Osteocyte (in vitro differentiated cells): ENCODE data around the gene KCTD12. TPM values are rescaled to one million over a fixed set of nuclear protein-coding genes. Genes with fewer than 3 reads are reported as not detected.

Experiments
- DNase-seq: peaks from one replicate; pipeline ENCODE4 v3.0.0; 2021; ENCODE audit warnings: mixed read lengths; ENCODE audit not compliant: unreplicated experiment; ENCODE audit errors: extremely low spot score
- H3K27ac Mint-ChIP-seq: one replicate; pipeline ENCODE4 v1.8.0; 2021; ENCODE audit warnings: mild to moderate bottlenecking, mixed read lengths; ENCODE audit not compliant: unreplicated experiment
- H3K27me3 Mint-ChIP-seq: one replicate; pipeline ENCODE4 v1.8.0; 2021; ENCODE audit warnings: mixed read lengths; ENCODE audit not compliant: unreplicated experiment
- H3K36me3 Mint-ChIP-seq: one replicate; pipeline ENCODE4 v1.8.0; 2021; ENCODE audit warnings: mixed read lengths; ENCODE audit not compliant: unreplicated experiment
- H3K4me1 Mint-ChIP-seq: one replicate; pipeline ENCODE4 v1.8.0; 2021; ENCODE audit warnings: mixed read lengths; ENCODE audit not compliant: unreplicated experiment
- H3K4me3 Mint-ChIP-seq: one replicate; pipeline ENCODE4 v1.8.0; 2021; ENCODE audit warnings: mild to moderate bottlenecking, moderate library complexity, mixed read lengths; ENCODE audit not compliant: unreplicated experiment
- H3K9me3 Mint-ChIP-seq: one replicate; pipeline ENCODE4 v1.8.0; 2021; ENCODE audit warnings: mixed read lengths; ENCODE audit not compliant: unreplicated experiment
- CTCF ChIP-seq: fragments of 200-600 bp; sonication (generic); IDR thresholded peaks from 2 replicates; pipeline ENCODE4 v1.5.0; 2021; ENCODE audit warnings: antibody characterized with exemption, mild to moderate bottlenecking, moderate library complexity
- total RNA-seq: library from RNA; stranded (reverse); gene quantifications from 2 replicates; pipeline ENCODE4 v1.2.1, GENCODE V29; 2021

KCTD12 gene
- total RNA-seq, 1 donor from 2014 or later, result 36.3 TPM

GRCh38 chr13:76871432-76871831 is 14.8 kb downstream of the KCTD12 start:
- no peak overlapping the region for H3K27ac Mint-ChIP-seq
- no peaks in the 10 kb centered on the region for H3K36me3 Mint-ChIP-seq
- no peak for DNase-seq
- peaks cover 5% of the 10 kb centered on the region for H3K4me1 Mint-ChIP-seq
- H3K4me3 Mint-ChIP-seq, result no peak overlapping the region
- H3K9me3 Mint-ChIP-seq, result no peaks in the 10 kb centered on the region
- H3K27me3 Mint-ChIP-seq, result peaks cover 34% of the 10 kb centered on the region
- no peak for TF ChIP-seq CTCF

GRCh38 chr13:76868371-76868770 is 17.8 kb downstream of the KCTD12 start:
- DNase-seq, result no peak
- H3K36me3 Mint-ChIP-seq, result no peaks in the 10 kb centered on the region

GRCh38 chr13:76865996-76866503 is 20.2 kb downstream of the KCTD12 start:
- peaks cover 27% of the 10 kb centered on the region for H3K27me3 Mint-ChIP-seq
- no peaks in the 10 kb centered on the region for H3K9me3 Mint-ChIP-seq
- H3K4me1 Mint-ChIP-seq, result no peaks in the 10 kb centered on the region
- H3K36me3 Mint-ChIP-seq, result no peaks in the 10 kb centered on the region
- no peak overlapping the region for H3K27ac Mint-ChIP-seq
- H3K4me3 Mint-ChIP-seq, result no peak overlapping the region
- DNase-seq, result no peak
- no peak for TF ChIP-seq CTCF

More at GRCh38 chr13:76868371-76868770, 17.8 kb downstream of the KCTD12 start:
- H3K9me3 Mint-ChIP-seq, result no peaks in the 10 kb centered on the region
- peaks cover 40% of the 10 kb centered on the region for H3K27me3 Mint-ChIP-seq
- H3K4me1 Mint-ChIP-seq, result no peaks in the 10 kb centered on the region
- H3K4me3 Mint-ChIP-seq, result no peak overlapping the region
- no peak overlapping the region for H3K27ac Mint-ChIP-seq
- no peak for TF ChIP-seq CTCF

GRCh38 chr13:76865109-76865508 is 21.1 kb downstream of the KCTD12 start:
- TF ChIP-seq CTCF, result no peak
- no peak overlapping the region for H3K4me3 Mint-ChIP-seq
- no peaks in the 10 kb centered on the region for H3K4me1 Mint-ChIP-seq
- H3K36me3 Mint-ChIP-seq, result no peaks in the 10 kb centered on the region
- peaks cover 27% of the 10 kb centered on the region for H3K27me3 Mint-ChIP-seq
- no peak for DNase-seq
- no peak overlapping the region for H3K27ac Mint-ChIP-seq
- H3K9me3 Mint-ChIP-seq, result no peaks in the 10 kb centered on the region

GRCh38 chr13:76864259-76864658 is 21.9 kb downstream of the KCTD12 start:
- TF ChIP-seq CTCF, result no peak
- H3K4me1 Mint-ChIP-seq, result no peaks in the 10 kb centered on the region
- peaks cover 27% of the 10 kb centered on the region for H3K27me3 Mint-ChIP-seq
- no peaks in the 10 kb centered on the region for H3K36me3 Mint-ChIP-seq
- no peak for DNase-seq
- H3K4me3 Mint-ChIP-seq, result no peak overlapping the region
- peaks cover 6% of the 10 kb centered on the region for H3K9me3 Mint-ChIP-seq
- no peak overlapping the region for H3K27ac Mint-ChIP-seq
